OCI-LY1 (cell line): Measurements from ENCODE around the gene AGAP1.

Experiments
- EZH2 ChIP-seq: fragments of 200-600 bp; sonication (generic), shearing (Covaris generic); IDR thresholded peaks from 2 replicates; pipeline ENCODE4 v1.8.0; 2017; ENCODE audit warnings: borderline replicate concordance, mixed run types, mild to moderate bottlenecking, antibody characterized with exemption, low read length, moderate library complexity, mixed read lengths
- TF ChIP-seq, protein P1 (sequence below): fragments of 200-600 bp; sonication (generic), shearing (Covaris generic); IDR thresholded peaks from 2 replicates; pipeline ENCODE4 v1.5.1; 2017; ENCODE audit warnings: mild to moderate bottlenecking, antibody characterized with exemption, low read length, moderate library complexity, mixed read lengths

DNA sequence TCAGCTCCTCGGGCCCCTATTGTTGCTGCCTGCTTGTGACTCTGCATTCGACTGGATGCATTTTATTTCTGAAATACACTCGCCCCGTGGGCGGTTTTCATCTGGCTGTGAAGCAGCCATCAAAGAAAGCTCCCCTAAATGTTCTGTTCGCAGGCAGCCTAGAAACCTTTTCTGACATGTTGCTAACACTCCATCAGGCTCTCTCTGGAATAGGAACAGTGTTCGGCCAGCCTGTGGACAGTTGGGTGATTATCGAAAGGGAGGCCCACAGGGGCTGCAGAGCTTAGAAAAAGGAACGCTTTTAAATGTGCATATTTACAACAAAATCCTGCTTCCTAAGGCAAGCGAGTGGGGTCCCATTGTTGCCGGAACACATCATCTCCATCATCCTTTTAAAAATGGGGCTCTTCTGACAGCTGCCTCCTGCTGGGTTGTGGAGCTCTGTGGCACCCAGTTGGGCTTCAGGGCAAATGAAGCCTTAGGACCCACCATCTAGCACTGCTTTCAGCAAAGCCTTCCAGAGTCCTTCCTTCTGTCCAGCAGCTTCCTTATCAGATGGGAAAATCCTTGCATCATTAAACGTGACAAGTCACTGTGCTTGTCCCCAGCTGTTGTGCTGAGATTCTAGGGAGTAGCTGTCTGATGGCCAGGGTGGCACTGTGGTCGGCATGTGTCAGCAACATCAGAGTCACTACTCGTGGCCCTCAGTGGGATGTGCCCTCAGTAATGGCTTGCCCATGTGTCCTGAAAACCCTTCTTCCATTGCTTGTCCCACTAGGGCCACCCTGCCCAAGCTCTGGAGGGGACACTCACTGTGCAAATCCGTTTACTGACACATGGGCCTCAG, 571.7 kb downstream of the AGAP1 start:
- TF ChIP-seq, protein P1, sequence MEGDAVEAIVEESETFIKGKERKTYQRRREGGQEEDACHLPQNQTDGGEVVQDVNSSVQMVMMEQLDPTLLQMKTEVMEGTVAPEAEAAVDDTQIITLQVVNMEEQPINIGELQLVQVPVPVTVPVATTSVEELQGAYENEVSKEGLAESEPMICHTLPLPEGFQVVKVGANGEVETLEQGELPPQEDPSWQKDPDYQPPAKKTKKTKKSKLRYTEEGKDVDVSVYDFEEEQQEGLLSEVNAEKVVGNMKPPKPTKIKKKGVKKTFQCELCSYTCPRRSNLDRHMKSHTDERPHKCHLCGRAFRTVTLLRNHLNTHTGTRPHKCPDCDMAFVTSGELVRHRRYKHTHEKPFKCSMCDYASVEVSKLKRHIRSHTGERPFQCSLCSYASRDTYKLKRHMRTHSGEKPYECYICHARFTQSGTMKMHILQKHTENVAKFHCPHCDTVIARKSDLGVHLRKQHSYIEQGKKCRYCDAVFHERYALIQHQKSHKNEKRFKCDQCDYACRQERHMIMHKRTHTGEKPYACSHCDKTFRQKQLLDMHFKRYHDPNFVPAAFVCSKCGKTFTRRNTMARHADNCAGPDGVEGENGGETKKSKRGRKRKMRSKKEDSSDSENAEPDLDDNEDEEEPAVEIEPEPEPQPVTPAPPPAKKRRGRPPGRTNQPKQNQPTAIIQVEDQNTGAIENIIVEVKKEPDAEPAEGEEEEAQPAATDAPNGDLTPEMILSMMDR, result no peak
- no peak for TF ChIP-seq EZH2
